Ascending aorta (tissue), 2 donors: ENCODE measurements around the gene NMD3. TPM values are rescaled to one million over a fixed set of nuclear protein-coding genes. Genes with fewer than 3 reads are reported as not detected.
A peak's percentile ranks its signal among the peaks of the same experiment; 100 is the strongest.
"Not testable (repeated sequence)": the region's sequence is repeated elsewhere in the genome, so short reads cannot be mapped to it uniquely, and the experiment has no call there.

Experiments
- DNase-seq, 2 donors: peaks; one replicate each; pipeline ENCODE4 v3.0.0-alpha.2; 2019; ENCODE audit warnings: low spot score in 2 of 2
- H3K27ac ChIP-seq, 2 donors: fragments of 200-600 bp; sonication (generic); one replicate each; pipeline ENCODE4 v1.5.1; 2016 to 2017; ENCODE audit warnings: mild to moderate bottlenecking in 1 of 2
- H3K27me3 ChIP-seq: fragments of 200-600 bp; sonication (generic); one replicate; pipeline ENCODE4 v1.5.1; 2017
- H3K36me3 ChIP-seq, 2 donors: fragments of 200-600 bp; sonication (generic); one replicate each; pipeline ENCODE4 v1.5.1; 2016
- H3K4me1 ChIP-seq, 2 donors: fragments of 200-600 bp; sonication (generic); one replicate each; pipeline ENCODE4 v1.5.1; 2016 to 2017; ENCODE audit warnings: mild to moderate bottlenecking in 1 of 2
- H3K4me3 ChIP-seq, 2 donors: fragments of 200-600 bp; sonication (generic); one replicate each; pipeline ENCODE4 v1.5.1; 2016 to 2017; ENCODE audit warnings: mild to moderate bottlenecking in 1 of 2
- H3K9me3 ChIP-seq, 2 donors: fragments of 200-600 bp; sonication (generic); one replicate each; pipeline ENCODE4 v1.5.1; 2016
- CTCF ChIP-seq, 3 experiments: fragments of 200-600 bp in 2 of 3; fragments of 450-650 bp in 1 of 3; sonication (generic) in 2 of 3; IDR thresholded peaks; one replicate each; pipeline ENCODE4 v1.5.1; 2016 to 2019; ENCODE audit warnings: antibody characterized with exemption in 3 of 3, mild to moderate bottlenecking in 1 of 3, moderate library complexity in 1 of 3
- intact Hi-C: fragments of 100-400 bp; cut with DNase I; formaldehyde crosslinking; loops from one replicate; pipeline ENCODE4 v1.15.1; 2023
- total RNA-seq: library from RNA; depleted of rRNA; stranded (reverse); fragments of >200 nt; gene quantifications from one replicate; pipeline ENCODE4 v1.1.0, GENCODE V29; 2016

Gene NMD3
- total RNA-seq, 1 donor from 2014 or later = 34.1 TPM

- intact Hi-C loops = loop anchor here (5.0 kb wide), 1 partner anchor 136 kb away; no protein-coding TSS in a partner anchor
Observed at GRCh38 chr3:161271646-161272045, 50.5 kb downstream of the NMD3 start.

DNA sequence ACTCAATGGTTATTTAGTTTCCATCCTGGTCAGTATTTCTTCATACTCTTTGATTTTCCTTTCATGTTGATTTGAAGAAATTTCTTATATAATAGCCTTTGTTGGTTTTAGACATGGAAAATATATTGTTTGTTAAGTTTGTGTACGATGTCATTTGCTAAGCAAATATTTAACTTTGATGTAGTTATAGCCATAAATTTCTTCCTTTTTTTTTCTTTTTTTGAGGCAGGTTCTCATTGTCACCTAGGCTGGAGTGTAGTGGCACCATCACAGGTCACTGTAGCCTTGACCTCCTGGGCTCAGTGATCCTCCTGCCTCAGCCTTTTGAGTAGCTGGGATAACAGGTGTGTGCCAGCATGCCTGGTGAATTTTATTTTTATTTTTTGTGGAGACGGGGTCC lies 51.4 kb downstream of the NMD3 start:
- DNase-seq = no peak

More at GRCh38 chr3:161271646-161272045, 50.5 kb downstream of the NMD3 start:
- Histone ChIP-seq H3K36me3 (peaks cover 8 to 13% of the 10 kb centered on the region in 2 donors), H3K27me3 (no peaks in the 10 kb centered on the region), H3K4me1 (no peaks in the 10 kb centered on the region), H3K9me3 (peaks cover 0 to 4% of the 10 kb centered on the region in 2 donors), H3K4me3 (no peak overlapping the region), H3K27ac (no peak overlapping the region)
- TF ChIP-seq CTCF (IDR thresholded peaks at IDR 0.05) = no peak
- DNase-seq = no peak

GRCh38 chr3:161273589-161274218 lies 52.6 kb downstream of the NMD3 start:
- Histone ChIP-seq H3K36me3 (peaks cover 8 to 13% of the 10 kb centered on the region in 2 donors), H3K4me3 (no peak overlapping the region), H3K4me1 (no peaks in the 10 kb centered on the region), H3K9me3 (peaks cover 6 to 22% of the 10 kb centered on the region in 2 donors), H3K27ac (no peak overlapping the region), H3K27me3 (no peaks in the 10 kb centered on the region)
- intact Hi-C loops = loop anchor here (1.0 to 5.0 kb wide), 2 partner anchors 134 to 151 kb away; no protein-coding TSS in a partner anchor
- DNase-seq = no peak
- TF ChIP-seq CTCF (IDR thresholded peaks at IDR 0.05) = peak; percentile 7 to 70 (median 49)

More for the DNA sequence above, 51.4 kb downstream of the NMD3 start:
- Histone ChIP-seq H3K4me1 (no peaks in the 10 kb centered on the region), H3K27ac (no peak overlapping the region), H3K27me3 (no peaks in the 10 kb centered on the region), H3K4me3 (no peak overlapping the region), H3K9me3 (peaks cover under 1 to 12% of the 10 kb centered on the region in 2 donors), H3K36me3 (peaks cover 8 to 13% of the 10 kb centered on the region in 2 donors)
- intact Hi-C loops = loop anchor here (5.0 kb wide), 1 partner anchor 135 kb away; no protein-coding TSS in a partner anchor
- TF ChIP-seq CTCF (IDR thresholded peaks at IDR 0.05) = no peak

DNA sequence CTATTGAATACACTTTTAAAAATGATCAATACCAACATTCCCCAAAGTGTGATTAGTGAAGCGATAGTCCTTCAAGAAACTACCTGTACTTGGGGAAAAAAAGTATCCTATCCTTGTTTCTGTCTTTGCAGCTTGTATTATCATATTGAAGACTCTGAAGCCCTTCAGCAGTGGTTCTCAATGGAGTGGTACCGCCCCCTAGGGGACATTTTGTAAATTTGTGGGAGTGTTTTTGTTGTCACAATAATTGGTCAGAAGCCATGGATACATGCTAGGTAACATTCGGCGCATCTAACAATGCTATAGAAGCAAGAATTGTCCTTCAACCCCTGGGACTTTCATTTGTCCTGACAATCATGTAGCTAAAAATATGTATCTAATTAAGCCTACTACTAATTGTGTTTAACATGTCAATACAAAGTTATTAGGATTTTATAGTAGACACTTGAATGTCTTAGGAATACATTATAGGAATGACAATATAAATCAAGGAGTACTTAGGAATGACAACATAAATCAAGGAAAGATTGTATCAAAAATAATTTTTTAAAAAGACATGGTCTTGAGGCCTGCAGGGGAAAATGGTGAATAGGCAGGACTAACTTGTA lies 53.7 kb downstream of the NMD3 start:
- intact Hi-C loops = loop anchor here (5.0 kb wide), 1 partner anchor 133 kb away; no protein-coding TSS in a partner anchor
- Histone ChIP-seq H3K4me3 (no peak overlapping the region), H3K27ac (no peak overlapping the region), H3K4me1 (no peaks in the 10 kb centered on the region), H3K27me3 (no peaks in the 10 kb centered on the region), H3K9me3 (peaks cover 6 to 33% of the 10 kb centered on the region in 2 donors), H3K36me3 (peaks cover 7 to 13% of the 10 kb centered on the region in 2 donors)
- no peak for DNase-seq
- peak in 2 of 3 experiments; percentile 35 to 44 for TF ChIP-seq CTCF (IDR thresholded peaks at IDR 0.05)

DNA sequence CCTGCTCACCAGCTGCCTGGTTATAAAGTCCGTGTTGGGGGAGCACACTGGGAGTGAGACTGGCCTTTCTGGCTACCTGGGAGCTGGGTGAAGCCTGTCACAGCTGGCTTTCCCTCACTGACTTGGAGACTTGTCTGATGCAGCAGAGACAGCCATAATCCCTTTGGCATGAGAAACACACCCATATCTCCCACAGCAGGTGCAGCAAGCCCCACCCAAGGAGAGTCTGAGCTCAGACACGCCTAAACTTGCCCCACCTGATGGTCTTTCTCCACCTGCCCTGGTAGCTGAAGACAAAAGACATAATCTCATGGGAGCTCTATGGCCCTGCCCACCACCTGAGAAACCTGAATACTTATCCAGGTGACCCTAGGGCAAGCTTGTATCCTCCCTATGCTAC lies 54.8 kb downstream of the NMD3 start:
- DNase-seq = no peak
- no peak for TF ChIP-seq CTCF (IDR thresholded peaks at IDR 0.05)
- H3K4me1 ChIP-seq = no peaks in the 10 kb centered on the region
- intact Hi-C loops = no loop called here
- no peaks in the 10 kb centered on the region for H3K27me3 ChIP-seq
- peaks cover 14 to 44% of the 10 kb centered on the region in 2 donors for H3K9me3 ChIP-seq
- no peak overlapping the region for H3K27ac ChIP-seq
- H3K36me3 ChIP-seq = peaks cover 5 to 13% of the 10 kb centered on the region in 2 donors
- H3K4me3 ChIP-seq = no peak overlapping the region

- H3K4me3 ChIP-seq, H3K27me3 ChIP-seq, intact Hi-C loops, H3K4me1 ChIP-seq, DNase-seq, H3K27ac ChIP-seq, H3K36me3 ChIP-seq: not testable (repeated sequence)
- peaks cover 22 to 55% of the 10 kb centered on the region in 2 donors for H3K9me3 ChIP-seq
Observed at GRCh38 chr3:161282387-161282786, 61.3 kb downstream of the NMD3 start.
